Measurements from ENCODE around the gene RBM17. TPM values are rescaled to one million over a fixed set of nuclear protein-coding genes. Genes with fewer than 3 reads are reported as not detected.

The RBM17 gene
- total and polyA plus RNA-seq, 2 of the 4 experiments (the other 2 are of a cell fraction) = 24.6 to 56.7 TPM

GRCh38 chr10:6069081-6069931 is 19.5 kb upstream of the RBM17 start:
- no peak overlapping the region for H4K8ac ChIP-seq (ENCODE audit: low read depth in 2 of 2, low read length in 2 of 2)
- no peaks in the 10 kb centered on the region for H3K9me1 ChIP-seq (ENCODE audit: insufficient read depth, low read length)
- in situ Hi-C loops (cut with MboI; ENCODE audit: low sequenced_read_pairs) (no loop called here), dilution Hi-C loops (cut with HindIII; ENCODE audit: low sequenced_read_pairs, unreplicated experiment) (no loop called here), intact Hi-C loops (cut with micrococcal nuclease) (no loop called here)
- H2BK20ac ChIP-seq (ENCODE audit: low read depth, low read length) = no peak overlapping the region
- no peak overlapping the region for H3K4me2 ChIP-seq (ENCODE audit: low read depth, low read length)
- no peak overlapping the region for H3K27ac ChIP-seq (ENCODE audit: insufficient read depth, low read length)
- H2AK9ac ChIP-seq (replicated peaks; ENCODE audit: low read depth, low read length, poor library complexity) = no peak overlapping the region
- no peak overlapping the region for H4K91ac ChIP-seq (ENCODE audit: insufficient read depth, low read depth, low read length)
- no peak overlapping the region for H3K23ac ChIP-seq (ENCODE audit: low read depth, low read length)
- H2AFZ ChIP-seq (replicated peaks; ENCODE audit: low read length, poor library complexity) = no peak overlapping the region
- H2BK120ac ChIP-seq (ENCODE audit: low read depth, low read length) = no peak overlapping the region
- H3K9ac ChIP-seq (ENCODE audit: low read depth, low read length) = no peak overlapping the region
- H3K79me1 ChIP-seq (ENCODE audit: low read depth in 1 of 2, low read length in 2 of 2) = no peaks in the 10 kb centered on the region
- no peak overlapping the region for H2BK15ac ChIP-seq (ENCODE audit: low read depth, low read length)
- no peak overlapping the region for H3K4ac ChIP-seq (ENCODE audit: low read depth, low read length)
- no peak for TF ChIP-seq RAD21 (IDR thresholded peaks at IDR 0.05; ENCODE audit: low read length)
- TF ChIP-seq MXI1 (IDR thresholded peaks at IDR 0.05; ENCODE audit: borderline replicate concordance, low read depth, low read length) = no peak
- no peak for TF ChIP-seq MAFK (IDR thresholded peaks at IDR 0.05; ENCODE audit: low read depth, low read length)
- no peak for TF ChIP-seq BHLHE40 (IDR thresholded peaks at IDR 0.05; ENCODE audit: low read depth, low read length)
- no peak for TF ChIP-seq USF2 (IDR thresholded peaks at IDR 0.05; ENCODE audit: low read depth, low read length)
- TF ChIP-seq MAZ (IDR thresholded peaks at IDR 0.05; ENCODE audit: borderline replicate concordance, low read depth, low read length) = no peak
- TF ChIP-seq CEBPB (IDR thresholded peaks at IDR 0.05; ENCODE audit: low read depth, low read length) = no peak
- TF ChIP-seq FOS (IDR thresholded peaks at IDR 0.05; ENCODE audit: low read depth, low read length) = no peak
- TF ChIP-seq CHD1 (IDR thresholded peaks at IDR 0.05; ENCODE audit: low read depth, low read length) = no peak
- TF ChIP-seq RFX5 (IDR thresholded peaks at IDR 0.05; ENCODE audit: low read depth, low read length) = no peak
- no peak for TF ChIP-seq RCOR1 (IDR thresholded peaks at IDR 0.05; ENCODE audit: insufficient replicate concordance, low read length)
- TF ChIP-seq NFE2L2 (IDR thresholded peaks at IDR 0.05; ENCODE audit: low read depth, low read length) = no peak
- TF ChIP-seq POLR2A (IDR thresholded peaks at IDR 0.05; ENCODE audit: low read depth, low read length) = no peak
- no peak for TF ChIP-seq SMC3 (IDR thresholded peaks at IDR 0.05; ENCODE audit: low read depth, low read length)
- DNase-seq (no peak), ATAC-seq (ENCODE audit: low read depth) (no peak)
- no peaks in the 10 kb centered on the region for H3K36me3 ChIP-seq (ENCODE audit: control insufficient read depth, insufficient read depth, low read length)
- H4K5ac ChIP-seq (ENCODE audit: low read depth, low read length) = no peak overlapping the region
- H3K18ac ChIP-seq (ENCODE audit: low read depth, low read length) = no peak overlapping the region
- CTCF ChIA-PET = no interaction called here
- no peak overlapping the region for H2BK5ac ChIP-seq (ENCODE audit: low read depth, low read length, poor library complexity, severe bottlenecking)
- no peaks in the 10 kb centered on the region for H3K4me1 ChIP-seq (ENCODE audit: control insufficient read depth, insufficient read depth, low read length)
- no peak overlapping the region for H2AK5ac ChIP-seq (ENCODE audit: low read depth, low read length)
- peaks cover 2% of the 10 kb centered on the region; the same call in 1 of the 2 replicates for H3K9me3 ChIP-seq (ENCODE audit: control insufficient read depth, insufficient read depth, low read length)
- H3K27me3 ChIP-seq (ENCODE audit: control insufficient read depth, insufficient read depth, low read length) = peaks cover 30% of the 10 kb centered on the region
- WGBS, 2 experiments (ENCODE audit: extremely low coverage in 2 of 2, insufficient read length in 1 of 2) = 77% methylated on average over 7 of the region's 11 CpGs; no CpG with 5 or more reads in 1 of the 2 experiments
- H3K14ac ChIP-seq (replicated peaks; ENCODE audit: low read depth, low read length) = no peak overlapping the region
- H3K4me3 ChIP-seq (ENCODE audit: insufficient read depth, low read depth, low read length) = no peak overlapping the region
- no TSS peak for BruUV-seq (replicated peaks)
- H4K20me1 ChIP-seq (ENCODE audit: insufficient read depth, low read length) = no peaks in the 10 kb centered on the region
- POLR2A ChIA-PET (ENCODE audit: unreplicated experiment) = no interaction called here
- H3K56ac ChIP-seq (ENCODE audit: extremely low read depth, insufficient read depth, low read length) = no peak overlapping the region

Data from IMR-90 (cell line).